H9 (cell line): ENCODE measurements around the gene JADE2. TPM values are rescaled to one million over a fixed set of nuclear protein-coding genes. Genes with fewer than 3 reads are reported as not detected.

Experiments
- DNase-seq: peaks from one replicate; pipeline ENCODE4 v3.0.0-alpha.2; 2017
- H2AFZ ChIP-seq: one replicate; pipeline ENCODE4 v1.6.1; 2013; ENCODE audit warnings: mild to moderate bottlenecking, low read length, control low read depth, moderate library complexity
- H2AK5ac ChIP-seq: 2 replicates; pipeline ENCODE4 v1.6.1; 2013; ENCODE audit warnings: low read length, control low read depth, mixed read lengths; ENCODE audit not compliant: insufficient read length
- H2BK120ac ChIP-seq: one replicate; pipeline ENCODE4 v1.6.1; 2013; ENCODE audit warnings: low read depth, mild to moderate bottlenecking, low read length, control low read depth, inconsistent platforms; ENCODE audit not compliant: poor library complexity, severe bottlenecking
- H2BK12ac ChIP-seq: 2 replicates; pipeline ENCODE4 v1.6.1; 2013; ENCODE audit warnings: low read length, control low read depth, mixed read lengths, low read depth; ENCODE audit not compliant: insufficient read length
- H2BK15ac ChIP-seq: 2 replicates; pipeline ENCODE4 v1.6.1; 2013; ENCODE audit warnings: low read depth, low read length, control low read depth
- H2BK20ac ChIP-seq: one replicate; pipeline ENCODE4 v1.6.1; 2013; ENCODE audit warnings: low read depth, mild to moderate bottlenecking, low read length, control low read depth, inconsistent platforms; ENCODE audit not compliant: poor library complexity, severe bottlenecking
- H2BK5ac ChIP-seq: 2 replicates; pipeline ENCODE4 v1.6.1; 2013; ENCODE audit warnings: low read length, control low read depth, mixed read lengths; ENCODE audit not compliant: insufficient read length
- H3K14ac ChIP-seq: 2 replicates; pipeline ENCODE4 v1.6.1; 2013; ENCODE audit warnings: low read length, control low read depth; ENCODE audit not compliant: insufficient read depth
- H3K18ac ChIP-seq: 2 replicates; pipeline ENCODE4 v1.6.1; 2013; ENCODE audit warnings: low read depth, mild to moderate bottlenecking, mixed read lengths, low read length, control low read depth; ENCODE audit not compliant: insufficient read length
- H3K23ac ChIP-seq: 2 replicates; pipeline ENCODE4 v1.6.1; 2013; ENCODE audit warnings: low read length, control low read depth, mixed read lengths, low read depth; ENCODE audit not compliant: insufficient read length
- H3K23me2 ChIP-seq: 2 replicates; pipeline ENCODE4 v1.6.1; 2013; ENCODE audit warnings: low read depth, mild to moderate bottlenecking, mixed read lengths, low read length, control low read depth; ENCODE audit not compliant: insufficient read length, poor library complexity, severe bottlenecking
- H3K27ac ChIP-seq: 2 replicates; pipeline ENCODE4 v1.5.1; 2013; ENCODE audit warnings: low read length, control low read depth, mixed read lengths, low read depth; ENCODE audit not compliant: insufficient read length
- H3K27me3 ChIP-seq: 2 replicates; pipeline ENCODE4 v1.6.1; 2013; ENCODE audit warnings: low read length, control low read depth, inconsistent platforms; ENCODE audit not compliant: insufficient read depth
- H3K4ac ChIP-seq: 2 replicates; pipeline ENCODE4 v1.6.1; 2013; ENCODE audit warnings: low read depth, mild to moderate bottlenecking, control low read depth, inconsistent platforms, low read length, moderate library complexity
- H3K4me1 ChIP-seq: 2 replicates; pipeline ENCODE4 v1.6.1; 2013; ENCODE audit warnings: low read length, control low read depth, inconsistent platforms; ENCODE audit not compliant: insufficient read depth
- H3K4me2 ChIP-seq: 2 replicates; pipeline ENCODE4 v1.6.1; 2013; ENCODE audit warnings: low read length, control low read depth, mixed read lengths; ENCODE audit not compliant: insufficient read length, insufficient read depth
- H3K56ac ChIP-seq: 2 replicates; pipeline ENCODE4 v1.6.1; 2013; ENCODE audit warnings: low read depth, mild to moderate bottlenecking, mixed read lengths, low read length, control low read depth; ENCODE audit not compliant: insufficient read length
- H3K79me1 ChIP-seq: 2 replicates; pipeline ENCODE4 v1.6.1; 2013; ENCODE audit warnings: low read depth, mild to moderate bottlenecking, moderate library complexity, low read length, control low read depth, inconsistent platforms; ENCODE audit not compliant: insufficient read depth, poor library complexity, severe bottlenecking
- H3K79me2 ChIP-seq: 2 replicates; pipeline ENCODE4 v1.6.1; 2013; ENCODE audit warnings: low read length, control low read depth, inconsistent platforms; ENCODE audit not compliant: insufficient read depth
- H3K9ac ChIP-seq: 2 replicates; pipeline ENCODE4 v1.6.1; 2013; ENCODE audit warnings: low read length, control low read depth, mixed read lengths; ENCODE audit not compliant: insufficient read length; ENCODE audit errors: extremely low read depth
- H3K9me3 ChIP-seq: one replicate; pipeline ENCODE4 v1.6.1; 2013; ENCODE audit warnings: low read depth, low read length, inconsistent platforms; ENCODE audit not compliant: control insufficient read depth
- H3T11ph ChIP-seq: one replicate; pipeline ENCODE4 v1.6.1; 2013; ENCODE audit warnings: mild to moderate bottlenecking, low read length, control low read depth, inconsistent platforms
- H4K20me1 ChIP-seq: one replicate; pipeline ENCODE4 v1.6.1; 2013; ENCODE audit not compliant: control insufficient read depth, insufficient read length, insufficient read depth
- H4K5ac ChIP-seq: 2 replicates; pipeline ENCODE4 v1.6.1; 2013; ENCODE audit warnings: low read depth, mild to moderate bottlenecking, mixed read lengths, low read length, control low read depth; ENCODE audit not compliant: insufficient read length
- H4K8ac ChIP-seq: replicated peaks from 2 replicates; pipeline ENCODE4 v1.6.1; 2013; ENCODE audit warnings: low read length, control low read depth, mixed read lengths, low read depth; ENCODE audit not compliant: insufficient read length
- H4K91ac ChIP-seq: 2 replicates; pipeline ENCODE4 v1.6.1; 2013; ENCODE audit warnings: low read depth, mild to moderate bottlenecking, moderate library complexity, mixed read lengths, low read length, control low read depth; ENCODE audit not compliant: insufficient read length
- H3K27ac Mint-ChIP-seq, 3 experiments: 2 replicates in 2 of 3; 3 replicates in 1 of 3; pipeline ENCODE4 v1.8.0; 2020 to 2021; ENCODE audit warnings: mixed read lengths in 3 of 3, mild to moderate bottlenecking in 1 of 3, moderate library complexity in 1 of 3
- H3K27me3 Mint-ChIP-seq: 2 replicates; pipeline ENCODE4 v1.8.0; 2021; ENCODE audit warnings: low read depth, mild to moderate bottlenecking, moderate library complexity, mixed read lengths
- H3K36me3 Mint-ChIP-seq, 3 experiments: 2 replicates in 2 of 3; 3 replicates in 1 of 3; pipeline ENCODE4 v1.8.0; 2020 to 2021; ENCODE audit warnings: low read depth in 3 of 3, mixed read lengths in 3 of 3; ENCODE audit not compliant: insufficient read depth in 1 of 3
- H3K4me1 Mint-ChIP-seq, 2 experiments: 2 replicates each; pipeline ENCODE4 v1.8.0; 2020; ENCODE audit warnings: mixed read lengths in 2 of 2
- H3K4me3 Mint-ChIP-seq, 2 experiments: 2 replicates in 1 of 2; 3 replicates in 1 of 2; pipeline ENCODE4 v1.8.0; 2020 to 2021; ENCODE audit warnings: mild to moderate bottlenecking in 2 of 2, mixed read lengths in 2 of 2, moderate library complexity in 1 of 2
- H3K9me3 Mint-ChIP-seq, 2 experiments: 2 replicates in 1 of 2; 3 replicates in 1 of 2; pipeline ENCODE4 v1.8.0; 2020; ENCODE audit warnings: mild to moderate bottlenecking in 2 of 2, mixed read lengths in 2 of 2, moderate library complexity in 1 of 2
- WGBS: extraction: QIAGEN DNeasy Blood & Tissue Kit; methylation state at CpG from one replicate; pipeline ENCODE4 v1.1.7; 2013; ENCODE audit warnings: missing lambda C conversion rate, low lambda C conversion rate, mixed read lengths; ENCODE audit not compliant: insufficient read length; ENCODE audit errors: extremely low coverage; 5-methylcytosine and 5-hydroxymethylcytosine counted together
- total RNA-seq: library from RNA; stranded (reverse); gene quantifications from 2 replicates; pipeline ENCODE4 v1.2.1, GENCODE V29; 2021
- TF ChIP-seq, protein P1 (sequence below): fragments of 200-600 bp; sonication (generic); conservative IDR thresholded peaks from 3 replicates; pipeline ENCODE4 v1.8.0; 2021; ENCODE audit warnings: antibody characterized with exemption, mild to moderate bottlenecking

Gene JADE2
- total RNA-seq, 1 experiment from 2014 or later: 99.7 TPM

DNA sequence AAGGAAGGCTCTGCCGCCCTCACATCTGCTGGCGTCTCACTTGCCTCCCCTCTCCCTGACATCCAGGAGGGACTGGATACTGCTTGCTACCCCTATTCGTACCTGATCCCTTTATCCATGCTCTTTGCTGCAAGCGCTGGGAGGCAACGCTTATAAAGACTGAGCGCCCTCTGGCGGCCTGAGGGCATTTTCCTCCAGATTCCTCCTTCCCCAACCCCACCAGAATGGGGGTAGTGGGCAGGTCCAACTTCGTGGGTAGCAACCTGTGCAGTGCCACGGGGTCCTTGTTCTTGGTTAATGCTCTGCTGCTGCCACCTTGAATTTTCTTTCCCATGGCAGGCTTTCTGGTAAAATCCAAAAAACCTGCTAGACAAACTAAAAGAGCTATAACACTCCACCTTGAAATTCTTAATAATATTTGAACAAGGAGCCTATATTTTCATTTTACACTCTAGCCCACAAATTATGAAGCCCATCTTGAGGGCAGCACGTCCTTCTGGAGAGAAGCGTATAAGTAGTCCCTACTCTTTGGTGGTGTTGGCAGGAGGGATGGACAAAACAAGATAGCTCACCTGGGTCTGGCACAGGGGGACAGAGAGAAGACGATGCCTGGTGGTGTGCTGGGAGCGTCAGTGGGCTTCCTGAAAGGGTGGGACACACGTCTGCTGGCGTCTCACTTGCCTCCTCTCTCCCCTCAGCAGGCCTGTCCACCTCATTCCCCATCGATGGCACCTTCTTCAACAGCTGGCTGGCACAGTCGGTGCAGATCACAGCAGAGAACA is 52.5 kb downstream of the JADE2 start:
- H3K27ac ChIP-seq: no peak overlapping the region
- H2BK20ac ChIP-seq: no peak overlapping the region
- no peak overlapping the region for H2BK12ac ChIP-seq
- H3K36me3 Mint-ChIP-seq: peaks cover 19 to 75% (median 53%) of the 10 kb centered on the region in 3 experiments
- no peak overlapping the region for H2AK5ac ChIP-seq
- no peak overlapping the region for H3T11ph ChIP-seq
- DNase-seq: peak; percentile 86
- no peak overlapping the region for H3K18ac ChIP-seq
- no peak overlapping the region for H2BK15ac ChIP-seq
- H3K27ac Mint-ChIP-seq: peak overlapping the region; percentile 64 to 85 (median 70); a peak in 3 of 7 replicates
- H3K27me3 Mint-ChIP-seq: no peaks in the 10 kb centered on the region
- no peak overlapping the region for H3K56ac ChIP-seq
- H4K91ac ChIP-seq: no peak overlapping the region
- H3K4me1 ChIP-seq: no peaks in the 10 kb centered on the region
- no peaks in the 10 kb centered on the region for H3K27me3 ChIP-seq
- H4K20me1 ChIP-seq: no peaks in the 10 kb centered on the region
- peak overlapping the region in 1 of 2 experiments; percentile 28; a peak in 1 of 5 replicates for H3K4me3 Mint-ChIP-seq
- H3K9ac ChIP-seq: no peak overlapping the region
- no peaks in the 10 kb centered on the region for H3K79me1 ChIP-seq
- no peak overlapping the region for H3K23ac ChIP-seq
- H3K9me3 ChIP-seq: no peaks in the 10 kb centered on the region
- no peak overlapping the region for H4K8ac ChIP-seq
- H3K9me3 Mint-ChIP-seq: no peaks in the 10 kb centered on the region
- no peak overlapping the region for H2AFZ ChIP-seq
- no peak overlapping the region for H4K5ac ChIP-seq
- no CpG with 5 or more reads among the region's 17 CpGs for WGBS
- no peak overlapping the region for H3K4me2 ChIP-seq
- H3K4me1 Mint-ChIP-seq: peaks cover 0 to 13% of the 10 kb centered on the region in 2 experiments; a peak in 3 of 4 replicates
- H3K23me2 ChIP-seq: no peaks in the 10 kb centered on the region
- no peaks in the 10 kb centered on the region for H3K79me2 ChIP-seq
- no peak overlapping the region for H2BK5ac ChIP-seq
- H3K14ac ChIP-seq: no peak overlapping the region
- TF ChIP-seq, protein P1, sequence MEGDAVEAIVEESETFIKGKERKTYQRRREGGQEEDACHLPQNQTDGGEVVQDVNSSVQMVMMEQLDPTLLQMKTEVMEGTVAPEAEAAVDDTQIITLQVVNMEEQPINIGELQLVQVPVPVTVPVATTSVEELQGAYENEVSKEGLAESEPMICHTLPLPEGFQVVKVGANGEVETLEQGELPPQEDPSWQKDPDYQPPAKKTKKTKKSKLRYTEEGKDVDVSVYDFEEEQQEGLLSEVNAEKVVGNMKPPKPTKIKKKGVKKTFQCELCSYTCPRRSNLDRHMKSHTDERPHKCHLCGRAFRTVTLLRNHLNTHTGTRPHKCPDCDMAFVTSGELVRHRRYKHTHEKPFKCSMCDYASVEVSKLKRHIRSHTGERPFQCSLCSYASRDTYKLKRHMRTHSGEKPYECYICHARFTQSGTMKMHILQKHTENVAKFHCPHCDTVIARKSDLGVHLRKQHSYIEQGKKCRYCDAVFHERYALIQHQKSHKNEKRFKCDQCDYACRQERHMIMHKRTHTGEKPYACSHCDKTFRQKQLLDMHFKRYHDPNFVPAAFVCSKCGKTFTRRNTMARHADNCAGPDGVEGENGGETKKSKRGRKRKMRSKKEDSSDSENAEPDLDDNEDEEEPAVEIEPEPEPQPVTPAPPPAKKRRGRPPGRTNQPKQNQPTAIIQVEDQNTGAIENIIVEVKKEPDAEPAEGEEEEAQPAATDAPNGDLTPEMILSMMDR: peak; percentile 95
- H2BK120ac ChIP-seq: no peak overlapping the region
- H3K4ac ChIP-seq: no peak overlapping the region
